Prostate gland (tissue), 2 donors: ENCODE measurements around the gene KLHL26.

Source experiments
- POLR2A ChIP-seq: fragments of 450-650 bp; IDR thresholded peaks from one replicate; pipeline ENCODE4 v1.6.1; 2016; ENCODE audit warnings: antibody characterized with exemption, mild to moderate bottlenecking
- POLR2AphosphoS5 ChIP-seq: sonication (generic); formaldehyde crosslinking; IDR thresholded peaks from one replicate; pipeline ENCODE4 v1.6.1; 2017; ENCODE audit warnings: antibody characterized with exemption
- TF ChIP-seq, protein P1 (sequence below), 4 experiments: fragments of 200-600 bp in 2 of 4; fragments of 450-650 bp in 2 of 4; sonication (generic) in 2 of 4; IDR thresholded peaks; 1 replicate in 3 of 4; 2 replicates in 1 of 4; pipeline ENCODE4 v1.5.1; 2016 to 2019; ENCODE audit warnings: antibody characterized with exemption in 4 of 4, mild to moderate bottlenecking in 2 of 4, moderate library complexity in 2 of 4

DNA sequence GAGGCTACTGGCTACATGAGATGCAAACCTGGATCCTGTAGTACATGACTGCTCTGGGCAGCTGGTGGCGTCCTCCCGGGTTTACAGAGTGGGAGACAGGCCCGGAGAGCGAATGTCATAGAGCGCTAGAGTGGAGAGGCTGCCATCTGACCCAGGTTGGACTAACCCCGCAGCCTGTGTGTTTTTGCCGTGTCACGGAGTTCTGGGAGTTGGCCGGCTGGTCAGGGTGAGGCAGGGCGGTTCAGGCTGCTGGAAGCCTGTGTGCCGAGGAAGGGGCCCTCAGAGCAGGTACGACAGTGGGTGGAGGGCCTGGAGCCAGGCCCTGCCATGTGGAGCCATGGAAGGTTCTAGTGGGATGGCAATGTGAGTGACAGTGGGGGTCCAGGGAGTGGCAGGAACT lies 59.2 kb downstream of the KLHL26 start:
- TF ChIP-seq, protein P1, sequence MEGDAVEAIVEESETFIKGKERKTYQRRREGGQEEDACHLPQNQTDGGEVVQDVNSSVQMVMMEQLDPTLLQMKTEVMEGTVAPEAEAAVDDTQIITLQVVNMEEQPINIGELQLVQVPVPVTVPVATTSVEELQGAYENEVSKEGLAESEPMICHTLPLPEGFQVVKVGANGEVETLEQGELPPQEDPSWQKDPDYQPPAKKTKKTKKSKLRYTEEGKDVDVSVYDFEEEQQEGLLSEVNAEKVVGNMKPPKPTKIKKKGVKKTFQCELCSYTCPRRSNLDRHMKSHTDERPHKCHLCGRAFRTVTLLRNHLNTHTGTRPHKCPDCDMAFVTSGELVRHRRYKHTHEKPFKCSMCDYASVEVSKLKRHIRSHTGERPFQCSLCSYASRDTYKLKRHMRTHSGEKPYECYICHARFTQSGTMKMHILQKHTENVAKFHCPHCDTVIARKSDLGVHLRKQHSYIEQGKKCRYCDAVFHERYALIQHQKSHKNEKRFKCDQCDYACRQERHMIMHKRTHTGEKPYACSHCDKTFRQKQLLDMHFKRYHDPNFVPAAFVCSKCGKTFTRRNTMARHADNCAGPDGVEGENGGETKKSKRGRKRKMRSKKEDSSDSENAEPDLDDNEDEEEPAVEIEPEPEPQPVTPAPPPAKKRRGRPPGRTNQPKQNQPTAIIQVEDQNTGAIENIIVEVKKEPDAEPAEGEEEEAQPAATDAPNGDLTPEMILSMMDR (IDR thresholded peaks at IDR 0.05) = no peak
- TF ChIP-seq POLR2A (no peak), POLR2AphosphoS5 (no peak)
